Activated effector memory CD4-positive, alpha-beta T cell treated with Interleukin-2 at 50 U/mL for 16 hours (primary cell): ENCODE measurements around the gene HOXC10.
A peak's percentile ranks its signal among the peaks of the same experiment; 100 is the strongest.

ENCODE experiments used
- DNase-seq: peaks from one replicate; pipeline ENCODE4 v3.0.0-alpha.2; 2020

The HOXC10 gene

DNA sequence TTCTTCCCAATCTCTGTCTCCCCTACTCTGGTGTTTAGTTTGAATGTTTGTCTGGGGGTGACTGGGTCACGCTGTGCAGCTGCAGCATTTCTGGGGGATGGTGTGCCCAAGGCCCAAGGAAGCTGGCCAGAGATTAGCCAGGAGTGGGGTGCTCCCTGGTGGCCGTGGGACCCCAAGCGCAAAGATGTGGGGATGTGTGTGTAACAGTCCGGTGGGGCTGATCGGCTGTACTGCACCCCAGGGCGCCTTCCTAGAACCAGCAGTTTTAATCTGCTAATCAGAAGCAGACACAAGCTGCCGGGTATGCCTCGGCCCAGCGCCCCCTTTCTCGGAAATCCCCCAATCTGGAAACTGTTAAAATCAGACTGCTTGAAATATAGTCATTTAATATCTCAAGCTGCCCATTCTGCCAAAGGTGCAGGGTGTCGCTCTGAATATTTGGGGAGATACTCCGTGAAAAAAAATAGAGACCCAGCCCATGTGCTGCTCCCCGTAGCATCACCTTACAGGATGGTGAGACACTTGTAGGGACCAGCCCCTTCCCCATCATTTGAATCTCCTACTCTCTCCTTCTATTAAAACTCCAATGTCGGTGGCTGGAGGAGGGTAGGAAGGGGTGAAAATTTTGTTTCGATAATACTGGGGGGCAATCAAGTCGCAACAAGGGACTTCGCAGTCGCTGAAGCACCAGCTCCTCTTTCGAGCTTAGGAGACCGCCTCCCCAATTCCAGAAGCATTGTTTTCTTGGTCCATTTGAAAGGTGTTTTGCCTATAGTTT, 19.3 kb downstream of the HOXC10 start:
- DNase-seq, result no peak

DNA sequence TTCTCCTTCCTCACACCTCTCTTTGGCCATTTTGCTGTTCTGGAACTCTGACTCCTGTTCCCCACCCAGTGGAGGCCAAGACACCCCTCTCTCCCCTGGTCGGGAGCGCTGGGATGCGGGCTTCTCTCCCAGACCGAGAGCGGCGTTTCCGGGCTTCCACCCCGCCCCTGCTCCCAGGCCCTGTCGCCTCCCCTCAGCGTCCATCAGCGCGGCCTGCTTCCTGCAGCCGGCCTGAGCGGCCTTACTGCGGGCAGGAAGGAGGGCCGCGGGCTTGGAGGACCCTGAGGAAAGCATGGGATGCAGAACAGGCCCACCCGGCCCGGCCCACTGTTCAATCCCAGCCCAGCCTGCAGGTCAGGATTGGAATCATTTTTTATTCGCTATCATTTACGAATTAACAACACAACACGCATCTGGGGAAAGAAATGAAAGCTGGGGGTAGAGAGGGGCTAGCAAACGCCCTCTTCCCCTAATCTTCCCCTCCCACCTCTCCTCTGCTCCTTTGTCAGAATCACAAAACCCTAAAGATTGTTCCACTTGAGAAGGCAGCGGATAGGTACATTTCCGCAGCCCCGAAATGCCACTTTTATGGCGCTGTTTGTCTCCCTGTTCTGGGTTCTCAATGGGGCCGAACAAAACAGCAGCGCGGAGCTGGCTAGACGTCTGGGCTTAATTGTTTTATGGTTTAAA, 20.0 kb downstream of the HOXC10 start:
- DNase-seq, result no peak

DNA sequence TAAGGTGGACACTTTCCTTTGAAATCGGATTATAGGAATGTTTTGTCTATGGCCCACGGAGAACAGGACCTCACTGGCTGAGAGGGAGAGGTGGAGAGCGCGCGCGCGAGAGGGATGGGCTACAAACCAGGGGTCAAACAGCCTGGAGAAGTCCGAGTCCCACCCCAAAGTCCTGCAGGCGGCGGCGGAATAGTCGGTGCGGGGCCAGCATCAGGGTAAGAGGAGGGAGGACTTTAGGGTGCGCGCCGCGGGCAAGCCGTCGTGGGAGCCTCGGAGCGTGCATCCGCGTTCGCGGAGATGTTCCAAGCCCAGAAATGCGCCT, 20.5 kb downstream of the HOXC10 start:
- DNase-seq, result no peak

DNA sequence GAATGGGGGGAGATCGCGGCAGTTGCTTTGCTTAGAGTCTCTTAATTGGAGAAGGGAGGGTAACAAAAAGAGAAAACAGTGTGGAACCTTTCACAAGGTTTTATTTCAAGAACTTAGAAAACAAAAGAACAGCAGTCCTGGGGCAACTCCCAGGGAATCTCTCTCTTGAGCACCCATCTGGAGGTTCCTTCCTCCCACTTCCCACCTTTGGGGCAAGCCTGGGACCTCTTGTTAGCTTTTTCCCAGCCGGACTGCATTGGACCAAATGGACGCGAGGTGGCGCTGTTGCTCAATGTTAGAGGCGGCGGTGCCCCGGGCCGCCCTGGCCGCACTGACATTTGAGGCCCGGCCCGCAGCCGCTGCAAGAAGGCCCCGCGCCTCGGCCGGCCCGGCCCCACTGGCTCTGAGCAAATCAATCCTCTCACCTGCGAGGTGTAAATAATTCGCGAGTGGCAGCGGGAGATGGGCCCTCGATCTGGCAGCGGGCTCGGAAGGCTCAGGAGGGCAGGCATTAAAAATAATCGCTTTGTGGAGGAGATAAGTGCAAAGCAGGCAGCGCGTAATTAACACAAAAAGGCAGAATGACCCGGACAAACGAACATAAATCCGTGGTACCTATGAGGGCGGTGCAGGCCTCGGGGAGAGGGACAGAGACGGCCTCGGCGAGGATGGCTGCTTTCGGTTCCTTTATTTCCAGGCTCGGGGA, 21.1 kb downstream of the HOXC10 start:
- DNase-seq, result peak; percentile 69

DNA sequence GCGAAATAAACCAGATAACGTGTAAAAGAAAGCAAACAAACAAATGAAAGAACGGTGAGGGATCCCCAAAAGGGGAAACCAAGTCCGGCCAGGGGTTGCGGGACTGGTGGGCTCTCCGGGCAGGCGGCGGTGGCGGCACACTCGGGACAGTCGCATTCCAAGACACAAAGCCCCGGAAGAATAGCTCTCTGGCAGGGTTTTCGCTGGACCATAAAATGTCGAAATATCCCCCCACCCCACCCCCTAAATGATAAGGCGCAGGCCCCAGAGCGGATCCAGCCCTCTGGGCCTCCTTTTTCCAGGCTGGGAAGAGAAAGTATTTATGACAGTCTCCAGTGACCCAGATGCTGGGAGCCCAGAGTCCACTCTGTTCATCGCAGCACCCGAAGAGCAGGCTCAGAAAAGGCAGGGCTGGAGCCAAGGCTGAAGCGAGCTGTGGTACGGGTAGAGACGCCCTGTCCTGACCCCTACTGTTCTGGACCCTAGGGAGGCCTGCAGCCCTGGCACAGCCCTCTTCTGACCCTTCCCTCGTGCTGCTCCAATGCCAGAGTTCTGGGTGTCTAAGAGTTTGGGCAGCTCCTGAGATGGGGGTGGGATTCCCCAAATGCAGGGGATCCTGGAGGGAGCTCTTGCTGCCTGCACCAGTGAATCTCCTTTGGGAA, 21.7 kb downstream of the HOXC10 start:
- no peak for DNase-seq

DNA sequence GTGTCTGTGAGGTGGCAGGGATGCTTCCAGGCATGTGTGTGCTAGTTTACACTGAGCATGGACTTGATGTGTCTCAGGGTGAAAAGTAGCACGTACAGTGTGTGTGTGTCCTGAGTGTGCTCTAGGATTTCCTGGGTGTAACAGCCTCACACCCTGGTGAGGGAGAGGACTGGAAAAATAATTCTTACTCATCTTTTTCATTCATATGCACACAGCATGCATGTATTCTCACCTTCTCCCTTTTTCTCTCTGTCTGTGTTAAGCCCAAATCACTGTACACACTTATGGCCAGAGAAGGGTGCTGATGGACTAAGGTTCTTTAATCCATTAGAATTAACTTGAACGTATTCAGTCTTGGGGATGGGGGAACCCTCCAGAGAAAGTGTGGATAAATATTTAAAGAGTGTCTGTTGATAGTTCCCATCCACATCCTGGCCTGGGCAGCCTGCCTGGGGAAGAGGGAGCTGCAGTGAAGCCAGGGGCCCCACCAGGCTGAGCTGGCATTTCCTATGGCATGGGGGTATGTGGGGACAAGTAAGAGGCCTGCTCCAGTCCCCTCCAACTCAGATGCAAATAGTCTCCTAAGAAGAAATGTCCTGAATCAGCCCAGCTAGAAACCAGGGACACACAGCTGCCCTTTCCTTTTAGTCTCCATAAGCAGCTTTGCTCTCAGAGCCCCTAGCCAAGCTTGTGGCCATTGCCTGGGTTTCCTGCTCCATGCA, 22.8 kb downstream of the HOXC10 start:
- DNase-seq, result no peak

DNA sequence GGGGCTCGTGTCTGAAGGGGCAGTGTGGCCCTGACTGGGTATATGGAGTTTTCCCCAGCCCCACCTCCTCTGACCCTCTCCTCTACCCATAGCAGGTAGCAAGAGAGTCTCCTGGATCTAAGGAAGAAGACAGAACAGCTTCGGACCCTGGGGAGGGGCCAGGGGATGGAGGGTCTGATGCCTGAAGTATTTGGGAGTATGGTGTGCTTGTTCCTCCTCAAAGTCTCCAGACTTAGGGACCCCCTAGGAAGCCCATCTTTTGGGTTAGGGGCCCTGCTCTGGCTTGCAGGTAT, 23.3 kb downstream of the HOXC10 start:
- no peak for DNase-seq

DNA sequence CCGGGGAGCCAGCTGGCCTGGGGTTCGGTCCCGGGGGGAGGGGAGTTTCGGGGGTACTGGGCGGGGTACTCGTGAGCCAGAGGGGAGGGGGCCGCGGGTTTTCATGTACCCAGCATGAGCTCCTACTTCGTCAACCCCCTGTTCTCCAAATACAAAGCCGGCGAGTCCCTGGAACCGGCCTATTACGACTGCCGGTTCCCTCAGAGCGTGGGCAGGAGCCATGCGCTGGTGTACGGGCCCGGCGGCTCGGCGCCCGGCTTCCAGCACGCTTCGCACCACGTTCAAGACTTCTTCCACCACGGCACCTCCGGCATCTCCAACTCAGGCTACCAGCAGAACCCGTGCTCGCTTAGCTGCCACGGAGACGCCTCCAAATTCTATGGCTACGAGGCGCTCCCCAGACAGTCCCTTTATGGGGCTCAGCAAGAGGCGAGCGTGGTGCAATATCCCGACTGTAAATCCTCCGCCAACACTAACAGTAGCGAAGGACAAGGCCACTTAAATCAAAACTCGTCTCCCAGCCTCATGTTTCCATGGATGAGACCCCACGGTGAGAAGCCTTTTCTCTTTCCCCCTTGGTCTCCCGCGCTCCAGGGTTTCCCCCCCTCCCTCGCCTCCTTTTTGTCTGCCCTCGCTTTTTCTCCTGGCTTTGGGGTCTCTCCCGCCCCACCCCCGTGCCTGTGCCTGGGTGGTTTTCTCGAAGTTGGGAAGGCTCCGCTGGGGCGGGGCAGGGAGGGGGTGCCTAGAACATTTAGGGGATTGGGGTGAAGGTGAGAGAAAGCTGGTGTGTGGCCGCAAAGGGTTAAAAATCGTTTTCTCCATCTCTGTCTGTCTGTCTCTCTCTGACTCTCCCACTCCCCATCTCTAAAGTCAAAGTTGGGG, 24.5 kb downstream of the HOXC10 start:
- no peak for DNase-seq

DNA sequence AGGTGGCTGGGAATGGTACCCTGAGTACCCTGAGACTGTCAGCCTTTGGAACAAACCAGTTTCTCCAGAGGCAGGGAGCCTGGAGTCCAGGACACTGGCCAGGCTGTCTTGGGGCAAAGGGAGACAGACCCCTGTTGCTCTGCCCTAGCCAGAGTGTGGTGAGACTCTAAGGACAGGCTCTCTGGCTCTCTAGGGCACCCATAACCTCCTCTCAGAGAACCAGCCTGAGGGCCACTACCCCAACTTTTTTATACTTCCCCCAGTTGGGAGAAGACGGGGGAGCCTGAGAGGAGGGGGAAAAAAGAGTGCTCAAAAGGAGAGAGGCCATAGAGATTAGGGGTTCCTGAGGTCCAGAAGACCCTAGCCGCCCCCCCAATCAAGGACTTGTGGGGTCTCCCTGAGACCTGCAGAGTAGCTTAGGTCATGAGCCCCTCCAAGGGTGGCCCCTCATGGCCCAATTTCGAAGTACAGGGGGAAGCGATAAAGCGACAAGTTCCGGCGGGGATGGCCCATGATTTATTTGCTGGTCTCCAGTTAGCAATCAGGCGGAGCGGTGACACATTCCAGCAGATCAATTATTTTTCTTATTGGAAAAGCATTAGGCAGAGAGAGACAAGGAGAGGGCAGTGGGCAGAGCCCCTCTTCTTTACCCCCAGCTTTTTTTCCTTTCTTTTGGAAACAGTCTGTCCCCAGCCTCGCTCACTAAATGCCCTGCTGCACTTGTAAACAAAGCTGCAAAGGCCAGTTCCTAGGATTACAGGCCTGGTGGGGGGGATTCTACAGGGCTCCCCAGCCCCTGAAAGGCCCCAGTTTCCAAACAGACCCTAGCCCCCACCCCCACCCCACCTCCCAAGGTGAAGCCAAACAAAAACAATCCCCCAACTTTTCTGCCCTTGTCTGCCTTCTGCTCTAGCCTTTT, 25.4 kb downstream of the HOXC10 start:
- no peak for DNase-seq

DNA sequence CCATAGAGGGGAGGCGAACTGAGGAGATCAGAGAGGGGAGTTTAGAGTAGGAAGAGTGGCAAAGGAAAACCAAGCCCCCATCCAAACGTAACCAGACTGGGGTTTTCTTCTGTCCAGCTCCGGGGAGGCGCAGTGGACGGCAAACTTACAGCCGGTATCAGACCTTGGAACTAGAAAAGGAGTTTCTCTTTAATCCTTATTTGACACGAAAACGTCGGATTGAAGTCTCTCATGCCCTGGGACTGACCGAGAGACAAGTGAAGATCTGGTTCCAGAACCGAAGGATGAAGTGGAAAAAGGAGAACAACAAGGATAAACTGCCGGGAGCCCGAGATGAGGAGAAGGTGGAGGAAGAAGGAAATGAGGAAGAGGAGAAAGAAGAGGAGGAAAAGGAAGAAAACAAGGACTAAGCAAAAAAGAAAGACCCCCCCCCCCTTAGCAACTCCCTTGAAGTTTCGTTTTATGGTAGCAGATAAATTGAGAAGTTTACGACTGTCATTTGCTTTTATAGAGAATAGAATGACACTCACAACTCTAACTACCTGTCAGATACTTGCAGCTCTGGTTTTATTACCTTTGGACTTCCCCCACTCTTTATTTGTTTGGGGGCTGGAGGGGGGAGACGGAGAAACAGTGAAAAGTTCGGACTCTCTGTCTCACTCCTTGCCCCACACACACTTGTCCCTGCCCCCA, 26.2 kb downstream of the HOXC10 start:
- no peak for DNase-seq

DNA sequence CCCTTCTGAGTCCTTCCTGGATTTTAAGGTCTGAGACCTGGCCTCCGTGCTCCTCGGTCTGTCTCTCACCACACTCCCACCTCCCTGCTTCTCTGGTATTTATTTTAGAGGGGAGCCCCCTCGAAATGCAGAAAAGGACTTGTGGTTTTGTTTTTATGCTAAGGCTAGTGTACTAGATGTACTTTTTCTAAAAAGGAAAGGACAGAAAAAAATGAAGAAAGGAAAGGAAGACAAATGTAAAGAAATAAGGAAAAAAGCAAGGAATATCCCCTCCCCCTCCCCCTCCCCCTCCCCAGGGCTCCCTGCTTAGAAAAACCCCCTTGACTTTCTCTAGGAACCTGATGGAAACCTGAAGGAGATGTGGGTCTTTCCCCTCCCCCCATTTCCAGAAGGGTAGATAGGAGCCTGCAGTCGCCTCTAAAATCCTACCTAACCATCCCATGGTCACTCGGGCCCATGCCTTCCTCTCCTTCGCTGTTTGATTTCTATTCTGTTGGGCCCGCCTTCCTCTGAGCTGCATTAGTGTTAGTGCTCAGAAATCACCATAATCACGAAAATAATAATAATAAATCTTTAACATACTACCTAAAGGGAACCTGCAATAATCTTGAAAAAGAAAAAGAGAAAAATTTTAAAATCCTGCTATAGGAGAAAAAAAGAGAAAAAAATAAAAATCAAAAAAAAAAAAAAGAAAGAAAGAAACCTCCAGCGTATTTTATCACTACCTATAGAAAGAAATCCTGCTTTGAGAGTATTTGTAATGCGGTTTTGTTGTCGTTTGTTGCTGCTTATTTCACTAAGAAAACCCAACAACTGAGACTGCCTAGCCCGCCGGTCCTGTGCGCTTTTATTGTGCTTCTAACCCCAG, 27.0 kb downstream of the HOXC10 start:
- DNase-seq, result no peak

DNA sequence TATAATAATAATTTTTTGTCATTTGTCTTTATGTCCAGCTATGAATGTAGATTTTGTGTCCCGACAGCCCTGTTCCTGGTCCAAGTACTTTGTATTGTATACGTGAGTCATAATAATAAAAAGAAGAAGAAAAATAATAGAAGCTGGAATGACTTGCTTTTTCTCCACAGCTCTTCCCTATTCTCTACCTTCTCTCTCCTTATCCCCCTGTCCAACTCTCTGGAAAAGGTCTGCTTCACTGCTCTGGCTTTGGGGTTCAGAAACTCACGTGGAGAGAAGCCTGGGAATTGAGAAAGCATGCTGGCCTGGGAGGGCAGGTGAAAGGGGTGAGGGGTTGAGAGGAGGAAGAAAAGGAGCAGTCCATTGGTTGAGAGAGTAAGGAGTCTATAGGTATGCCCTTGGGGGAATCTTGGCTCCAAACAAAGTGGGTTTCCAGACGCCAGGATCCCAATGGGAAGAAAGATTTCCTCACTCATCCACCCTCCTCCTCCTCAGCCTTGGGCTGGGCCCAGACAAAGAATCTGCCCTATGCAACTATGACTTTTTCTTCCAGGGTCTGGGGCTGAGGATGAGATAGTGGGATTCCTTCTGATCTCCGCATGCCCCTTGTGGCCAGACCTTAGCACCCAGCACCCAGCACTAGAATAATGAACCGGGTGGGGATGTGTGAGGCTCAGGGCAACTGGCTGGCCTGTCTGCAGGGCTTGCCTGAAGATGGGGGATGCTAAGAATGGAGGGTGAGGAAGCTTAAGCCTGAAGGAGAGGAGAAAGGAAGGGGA, 27.9 kb downstream of the HOXC10 start:
- no peak for DNase-seq

DNA sequence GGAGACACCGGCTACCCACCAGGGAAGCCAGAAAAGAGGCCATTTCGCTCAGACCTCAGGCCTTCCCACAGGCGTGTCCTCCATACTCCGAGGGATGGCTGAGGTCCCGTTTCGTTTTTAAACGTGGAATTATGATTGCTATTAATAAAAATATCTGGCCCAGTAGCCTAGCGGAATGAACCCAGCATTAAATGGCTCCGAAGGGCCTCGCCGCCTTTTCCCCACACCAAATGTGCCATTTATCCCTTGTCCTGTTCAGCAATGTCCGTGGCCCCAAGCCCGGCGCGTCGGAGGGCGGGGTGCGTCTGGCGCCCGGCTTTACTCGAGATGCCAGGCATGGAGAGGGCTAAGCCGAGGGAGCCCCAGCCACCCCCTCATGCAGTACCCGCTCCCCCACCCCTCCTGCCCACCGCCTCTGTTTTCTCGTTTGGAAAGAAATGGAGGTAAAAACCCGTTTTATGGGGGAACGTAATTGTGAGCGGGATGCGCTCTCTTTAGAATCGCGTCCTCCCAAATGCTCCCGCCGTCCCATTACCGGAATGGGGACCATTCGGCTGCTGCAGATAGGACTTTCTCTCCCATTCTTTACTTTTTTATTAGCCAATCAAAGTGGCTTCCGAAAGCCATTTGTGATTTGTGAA, 29.6 kb downstream of the HOXC10 start:
- no peak for DNase-seq

DNA sequence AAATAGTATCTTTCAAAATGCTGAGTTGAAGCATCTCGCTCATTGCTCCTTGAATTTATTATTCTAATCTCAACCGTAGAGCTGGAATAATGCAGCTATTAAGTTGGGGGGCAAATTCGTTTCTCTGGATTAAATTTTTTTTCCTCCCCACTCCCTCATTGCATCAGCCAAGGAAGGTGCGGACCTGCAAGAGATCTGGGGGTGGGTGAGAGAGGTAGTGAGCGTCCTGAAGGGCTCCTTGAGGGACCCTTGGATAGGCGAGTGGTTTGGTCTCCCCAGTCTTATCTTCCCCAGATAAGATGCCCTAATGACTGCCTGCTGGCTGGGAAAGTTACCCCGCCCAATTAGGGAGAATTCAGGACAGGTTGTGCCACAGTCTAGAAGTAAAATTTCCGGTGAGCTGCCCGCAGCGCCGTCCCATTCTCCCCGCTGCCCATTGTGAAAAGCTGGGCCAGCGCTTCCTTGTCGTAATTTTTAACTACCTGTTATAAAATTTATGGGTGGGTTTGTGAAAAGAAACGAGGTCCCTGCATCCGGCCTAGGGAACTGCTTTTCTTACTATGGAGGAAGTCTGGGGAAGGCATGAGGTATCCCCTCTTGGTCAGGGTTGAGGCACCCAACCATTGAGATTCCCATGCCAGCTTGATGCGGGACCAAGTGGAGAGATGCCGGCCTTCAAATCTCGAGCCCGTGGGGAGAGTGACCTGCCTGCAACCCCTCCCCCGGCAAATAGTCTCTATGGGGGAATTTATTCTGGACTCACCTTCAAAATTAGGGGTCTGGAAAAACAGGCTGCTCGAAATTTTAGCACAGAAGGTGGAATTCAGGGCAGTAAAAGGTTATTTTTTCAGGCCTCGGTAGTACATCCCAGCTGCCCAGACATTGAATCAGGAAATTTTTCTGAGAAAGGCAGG, 30.3 kb downstream of the HOXC10 start:
- no peak for DNase-seq

DNA sequence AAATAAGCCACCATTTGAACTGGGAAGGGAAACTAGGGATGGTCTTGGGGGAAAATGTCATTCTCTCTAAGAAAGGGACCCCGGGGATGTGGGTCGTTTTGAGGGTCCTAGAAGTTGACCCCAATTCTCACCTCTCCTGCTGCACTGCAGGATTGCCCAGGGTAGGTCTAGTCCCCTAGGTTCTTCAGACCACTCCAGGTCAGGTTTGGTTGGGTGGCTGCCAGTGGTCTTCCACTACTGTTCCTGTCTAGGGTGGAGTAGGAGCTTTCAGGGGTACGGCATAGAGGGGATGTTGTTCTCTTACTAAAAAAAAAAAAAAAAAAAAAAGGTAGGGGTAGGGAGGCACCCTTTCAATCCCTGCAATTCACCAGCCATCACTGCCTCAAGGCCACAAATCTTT, 31.1 kb downstream of the HOXC10 start:
- no peak for DNase-seq

DNA sequence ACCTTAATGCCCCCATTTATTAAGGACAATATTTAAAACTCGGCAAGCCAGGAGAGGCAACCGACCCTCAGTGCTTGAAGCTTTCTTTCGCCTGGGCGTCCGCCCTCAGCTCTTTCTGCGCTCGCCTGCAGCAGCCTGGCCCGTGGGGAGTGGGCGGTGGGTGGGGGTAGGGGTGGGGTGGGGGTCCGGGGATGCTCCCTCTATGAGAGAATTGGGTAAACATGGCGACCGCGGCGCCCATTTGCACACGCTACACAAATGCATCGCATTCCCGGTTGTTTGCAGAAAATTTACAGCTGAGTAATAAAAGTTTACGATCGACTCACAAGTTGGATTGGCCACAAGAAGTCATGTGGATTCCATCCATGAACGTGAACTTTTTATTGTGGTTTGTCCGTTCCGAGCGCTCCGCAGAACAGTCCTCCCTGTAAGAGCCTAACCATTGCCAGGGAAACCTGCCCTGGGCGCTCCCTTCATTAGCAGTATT, 31.6 kb downstream of the HOXC10 start:
- DNase-seq, result no peak
